Measurements from ENCODE around the gene SSRP1. TPM values are rescaled to one million over a fixed set of nuclear protein-coding genes. Genes with fewer than 3 reads are reported as not detected.

SSRP1 gene
- total and polyA plus RNA-seq, 2 of the 13 experiments (the other 11 are each of a cell fraction or from before 2014, with no cell fraction given) = 93.6 to 129 TPM

GRCh38 chr11:57324886-57325734 lies 10.6 kb downstream of the SSRP1 start, which contains the start of gene TNKS1BP1 (continued):
- TF ChIP-seq SOX13 (IDR thresholded peaks at IDR 0.05) (no peak), SOX13 (CRISPR knock-in tag; conservative IDR thresholded peaks at IDR 0.05 in 1 of 2, IDR thresholded peaks at IDR 0.05 in 1 of 2) (peak in 1 of 2 experiments; percentile 20; a peak in 1 of 4 replicates), UBTF (CRISPR knock-in tag; IDR thresholded peaks at IDR 0.05) (peak; percentile 64; the same call in 1 of the 2 replicates), HOXD1 (CRISPR knock-in tag; IDR thresholded peaks at IDR 0.05) (0 out of 2 replicates have a peak, but pooled peaks have one; percentile 25), ZNF367 (CRISPR knock-in tag; IDR thresholded peaks at IDR 0.05; ENCODE audit: borderline replicate concordance) (0 out of 2 replicates have a peak, but pooled peaks have one; percentile 19), ELF1 (CRISPR knock-in tag; IDR thresholded peaks at IDR 0.05) (peak; percentile 53; the same call in 1 of the 2 replicates), KLF11 (CRISPR knock-in tag; IDR thresholded peaks at IDR 0.05) (no peak), CREM (IDR thresholded peaks at IDR 0.05) (peak; percentile 41; the same call in 1 of the 2 replicates), CREM (CRISPR knock-in tag; IDR thresholded peaks at IDR 0.05) (no peak), PHF20 (CRISPR knock-in tag; IDR thresholded peaks at IDR 0.05) (peak; percentile 66), TP53 (CRISPR knock-in tag; conservative IDR thresholded peaks at IDR 0.05) (0 out of 2 replicates have a peak, but pooled peaks have one; percentile 19), MED1 (CRISPR knock-in tag; IDR thresholded peaks at IDR 0.05) (peak; percentile 36)

Measured in HepG2 (cell line).